HG03066 (cell line): Measurements from ENCODE around the gene RAD52.
A peak's percentile ranks its signal among the peaks of the same experiment; 100 is the strongest.

Source experiments
- ATAC-seq: cut with Tn5 transposase; IDR thresholded peaks from one replicate; pipeline ENCODE4 v1.9.1; 2021; ENCODE audit warnings: low read depth; ENCODE audit not compliant: unreplicated experiment

The RAD52 gene

DNA sequence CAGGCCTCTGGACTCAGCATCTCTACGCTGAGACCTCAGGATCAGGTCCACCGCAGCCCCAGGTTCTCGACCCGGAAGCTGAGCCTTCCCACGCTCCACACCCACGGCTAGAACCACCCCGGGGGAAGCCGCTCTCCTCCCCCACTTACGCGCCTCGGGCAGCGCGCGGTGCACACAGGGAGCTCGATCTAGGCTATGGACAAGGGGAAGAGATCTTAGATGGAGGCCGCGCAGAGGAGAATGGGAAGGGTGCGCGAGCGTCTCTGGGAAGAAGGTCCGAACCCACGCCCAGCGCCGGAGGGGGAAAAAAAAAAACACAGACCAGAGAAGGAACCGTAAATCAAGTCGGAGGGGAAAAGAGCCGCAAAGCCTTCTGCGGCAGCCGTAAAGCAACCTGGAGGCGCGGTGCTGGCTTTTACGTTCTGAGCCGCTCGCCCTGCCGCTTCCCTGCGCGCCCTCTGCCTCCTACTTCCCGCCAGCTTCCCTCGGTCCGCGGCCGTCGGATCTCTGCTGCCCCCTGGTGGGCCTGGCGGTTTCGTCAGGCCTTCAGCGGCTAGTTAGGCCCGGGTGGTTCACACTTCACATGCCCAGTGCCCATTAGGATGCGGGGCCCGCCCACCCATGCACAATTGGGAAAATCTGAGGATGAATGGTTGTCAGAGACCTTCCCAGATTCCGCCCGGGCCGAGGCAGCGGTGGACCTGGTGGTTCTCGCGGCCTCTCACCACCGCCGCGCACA lies at the start of gene RAD52:
Gene RAD52 (minus strand): TSS at position 242 of the 739 bp plus-strand sequence. CDS start 16,636 bp downstream, outside the sequence.
- peak; percentile 71 for ATAC-seq

DNA sequence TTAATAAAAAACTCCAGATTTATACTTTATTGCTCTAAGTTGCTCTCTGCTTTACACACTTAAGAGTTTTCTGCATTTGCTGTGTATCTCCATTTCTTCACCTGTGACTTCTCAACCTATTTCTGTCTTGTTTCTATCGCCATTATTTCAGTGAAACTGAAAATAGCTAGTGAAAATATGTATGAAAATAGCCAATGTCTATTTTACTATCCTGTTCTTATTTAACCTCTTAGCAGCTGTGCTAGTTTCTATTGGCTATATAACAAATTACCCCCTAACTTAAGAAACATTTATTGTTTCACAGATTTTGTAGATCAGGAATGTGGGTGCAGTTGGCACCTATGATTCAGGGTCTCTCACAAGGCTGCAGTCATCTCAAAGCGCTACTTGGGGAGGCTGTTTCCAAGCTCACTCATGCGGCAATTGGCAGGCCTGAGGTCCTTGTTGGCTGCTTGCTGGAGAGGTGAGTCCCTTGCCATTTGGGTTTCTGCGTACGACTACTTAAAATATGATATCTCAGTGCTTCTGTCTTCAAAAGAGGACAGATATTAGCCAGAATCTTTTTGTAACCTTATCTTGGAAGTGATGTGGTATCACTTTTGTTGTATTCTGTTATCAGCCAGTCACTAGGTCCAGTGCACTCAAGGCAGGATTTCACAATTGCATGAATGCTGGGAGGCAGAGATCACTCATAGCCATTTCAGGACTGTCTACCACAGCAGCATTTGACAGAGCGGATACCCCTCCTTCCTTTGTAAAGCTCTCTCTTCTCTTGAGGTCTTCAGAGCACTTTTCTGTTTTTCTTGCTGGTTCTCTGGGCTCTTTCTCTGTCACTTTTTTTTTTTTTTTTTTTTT lies 48.8 kb upstream of the RAD52 start:
- no peak for ATAC-seq

DNA sequence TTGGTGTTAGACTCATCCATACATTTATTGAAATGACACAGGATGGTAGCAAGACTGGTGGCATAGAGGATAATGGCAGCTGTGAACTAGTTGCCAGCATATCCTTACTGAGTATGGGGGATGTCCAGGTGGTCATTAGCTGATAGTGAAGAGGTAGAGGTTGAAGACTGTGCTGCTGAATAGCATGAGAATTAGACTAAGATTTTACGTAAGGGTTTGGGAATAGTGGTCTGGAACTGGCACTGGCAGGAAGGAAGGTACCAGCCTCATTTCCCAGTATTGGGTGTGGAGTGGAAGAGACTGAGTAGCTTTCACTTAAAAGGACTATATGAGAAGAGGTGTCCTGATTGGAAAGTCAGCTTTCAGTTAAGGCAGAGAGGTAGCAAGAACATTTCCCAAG lies 48.0 kb upstream of the RAD52 start:
- ATAC-seq: no peak

DNA sequence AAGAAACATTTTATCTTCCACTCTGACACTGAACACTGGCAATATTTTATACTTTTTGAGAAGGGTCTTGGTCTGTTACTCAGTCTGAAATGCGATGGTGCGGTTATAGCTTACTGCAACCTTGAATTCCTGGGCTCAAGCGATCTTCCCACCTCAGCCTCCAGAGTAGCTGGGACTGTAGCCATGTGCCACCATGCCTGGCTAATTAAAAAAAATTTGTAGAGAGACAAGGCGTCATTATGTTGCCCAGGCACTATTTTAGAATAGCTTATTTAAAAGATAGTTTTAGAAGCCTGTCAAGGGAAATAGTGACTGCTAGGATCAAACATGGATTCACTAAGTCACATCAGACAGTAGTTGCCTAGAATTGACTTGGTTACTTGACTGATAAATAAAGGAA lies 47.4 kb upstream of the RAD52 start:
- ATAC-seq: no peak

DNA sequence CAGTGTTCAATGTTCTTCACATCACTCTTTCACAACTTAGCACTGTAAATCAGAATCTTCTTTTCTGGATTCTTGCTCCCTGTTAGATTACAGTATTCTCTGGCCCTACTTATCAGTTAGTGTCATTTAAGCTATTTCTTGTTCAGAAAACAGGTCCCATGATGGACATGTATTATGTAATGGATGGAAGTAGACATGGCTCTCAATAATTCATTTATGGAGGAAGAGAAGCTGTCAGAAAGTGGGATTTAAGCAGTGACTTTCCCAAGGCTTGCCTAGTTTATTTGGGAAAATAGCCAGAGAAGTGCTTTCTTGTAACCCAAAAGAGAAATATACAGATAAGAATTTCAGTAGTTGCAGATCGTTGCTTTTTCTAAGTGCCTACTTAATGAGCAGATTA lies 43.2 kb upstream of the RAD52 start:
- no peak for ATAC-seq

DNA sequence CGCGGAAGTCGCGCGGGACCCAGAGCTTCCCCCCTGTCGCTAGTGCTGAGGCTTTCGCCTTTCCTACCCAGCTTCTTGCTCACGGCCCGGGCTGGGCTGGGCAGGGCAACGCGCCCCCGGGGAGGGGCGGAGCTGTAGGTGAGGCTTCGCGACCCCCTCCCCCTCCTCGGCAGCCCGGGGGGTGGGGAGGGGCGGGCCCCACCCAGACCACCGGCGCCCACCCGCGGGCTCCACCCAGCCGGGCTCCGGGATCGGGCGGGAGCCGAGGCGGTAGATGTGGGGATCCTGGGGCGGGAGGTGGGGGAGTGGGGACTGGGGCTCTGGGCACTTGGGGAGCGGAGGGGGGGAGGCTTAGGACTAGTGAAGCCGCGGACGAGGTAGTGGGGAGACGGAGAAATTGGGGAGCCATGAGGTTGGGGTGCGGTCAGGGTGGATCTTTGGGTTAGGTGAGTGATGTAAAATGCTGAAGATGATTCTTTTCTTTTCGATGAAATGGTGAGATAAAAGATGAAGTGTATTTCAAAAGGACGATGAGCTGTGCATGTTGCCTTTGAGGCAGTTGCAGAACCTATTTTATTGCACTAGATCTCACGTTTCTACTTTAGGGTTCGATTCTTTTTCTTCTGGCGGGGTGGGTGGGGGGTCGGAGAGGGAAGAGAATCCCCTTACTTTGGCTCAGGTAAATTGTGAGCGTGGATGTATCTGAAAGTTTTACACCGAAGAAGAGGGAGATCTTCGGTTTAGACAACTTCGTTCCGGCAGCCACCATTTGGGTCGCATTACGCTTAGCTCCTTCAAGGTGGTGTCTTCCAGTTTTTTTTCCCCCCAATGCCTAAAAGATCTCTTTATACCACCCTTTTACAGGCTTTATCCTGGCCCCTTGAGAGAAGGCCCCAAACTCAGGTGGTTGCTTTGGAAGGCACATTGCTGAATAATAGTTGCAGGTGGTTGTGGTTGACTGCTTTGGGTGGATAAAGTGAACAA lies 42.1 kb upstream of the RAD52 start:
- ATAC-seq: no peak

DNA sequence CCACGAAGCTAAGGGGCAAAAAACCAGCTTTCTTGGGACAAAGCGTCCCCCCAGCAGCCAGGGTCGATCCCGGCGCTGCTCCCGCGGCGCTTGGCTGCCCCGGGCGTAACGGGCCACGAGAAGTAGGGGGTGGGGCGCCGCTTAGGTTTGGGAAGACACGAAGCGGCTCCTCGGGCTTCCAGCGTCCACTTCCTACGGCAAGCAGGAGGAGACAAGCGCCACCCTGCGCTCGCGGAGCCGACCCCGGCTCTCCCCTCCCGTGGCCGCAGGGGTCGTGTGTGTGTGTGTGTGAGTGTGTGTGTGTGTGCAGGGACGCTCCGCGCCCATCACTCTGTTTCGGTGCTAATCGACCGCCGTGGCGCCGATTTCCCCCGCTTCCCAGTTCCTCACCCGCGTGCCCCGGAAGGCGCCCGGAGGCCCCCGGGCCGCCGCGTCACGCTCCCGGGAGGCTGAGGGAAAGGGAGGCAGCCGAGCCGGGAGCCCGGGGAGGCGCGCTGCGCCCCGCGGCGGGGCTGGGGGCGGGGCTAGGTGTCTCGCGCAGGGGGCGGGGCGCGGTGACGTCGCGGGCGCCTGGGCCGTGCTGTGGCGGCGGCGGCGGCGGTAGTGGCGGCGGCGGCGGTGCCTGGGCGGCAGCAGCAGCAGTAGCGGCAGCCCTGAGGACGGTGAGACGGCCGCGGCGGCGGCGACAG lies 41.3 kb upstream of the RAD52 start, which contains the start of gene ERC1:
Gene ERC1 (plus strand): TSS at position 563 of the 689 bp plus-strand sequence. CDS start 36,681 bp downstream, outside the sequence.
- ATAC-seq: peak; percentile 87

DNA sequence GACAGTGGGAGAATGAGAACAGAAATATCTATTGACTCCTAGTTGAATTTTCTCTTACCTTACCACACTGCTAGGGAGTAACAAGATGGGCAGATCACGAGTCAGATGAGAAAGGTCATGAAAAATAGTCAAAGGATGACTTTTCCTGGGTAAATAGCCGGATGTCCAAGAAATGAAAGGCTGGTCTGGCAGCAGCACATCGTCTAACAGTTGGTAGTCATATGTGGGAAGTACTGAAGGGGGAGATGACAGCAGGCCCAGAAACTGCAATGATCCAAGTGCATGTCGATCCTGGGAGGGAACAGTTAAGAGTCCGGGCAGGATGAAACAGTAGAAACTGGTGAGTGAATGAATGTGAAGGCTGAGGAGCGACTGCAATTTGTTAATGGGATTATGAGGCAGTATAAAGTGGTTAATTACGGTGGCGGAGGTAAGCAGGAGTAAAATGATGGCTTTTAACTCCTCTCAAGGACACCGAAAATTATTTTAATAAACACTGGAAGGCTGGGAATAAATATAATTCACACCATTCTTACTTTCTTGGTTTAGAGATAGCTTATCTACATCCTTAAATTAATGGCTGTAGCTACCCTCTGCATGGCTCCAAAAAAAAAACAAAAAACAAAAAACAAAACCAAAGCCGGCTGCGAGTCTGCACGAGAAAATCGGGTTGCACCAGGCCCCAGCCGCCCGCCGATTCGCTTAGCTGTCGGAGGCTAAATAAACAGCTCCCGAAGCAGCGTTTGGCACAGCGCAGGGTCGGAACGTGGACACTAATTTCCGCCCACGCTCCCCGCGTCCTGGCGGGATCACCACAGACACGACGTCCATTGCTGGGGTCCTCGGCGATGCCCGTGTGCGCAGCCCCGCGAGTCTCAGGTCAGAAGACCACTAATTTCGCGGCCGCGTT lies 40.5 kb upstream of the RAD52 start:
- ATAC-seq: no peak

DNA sequence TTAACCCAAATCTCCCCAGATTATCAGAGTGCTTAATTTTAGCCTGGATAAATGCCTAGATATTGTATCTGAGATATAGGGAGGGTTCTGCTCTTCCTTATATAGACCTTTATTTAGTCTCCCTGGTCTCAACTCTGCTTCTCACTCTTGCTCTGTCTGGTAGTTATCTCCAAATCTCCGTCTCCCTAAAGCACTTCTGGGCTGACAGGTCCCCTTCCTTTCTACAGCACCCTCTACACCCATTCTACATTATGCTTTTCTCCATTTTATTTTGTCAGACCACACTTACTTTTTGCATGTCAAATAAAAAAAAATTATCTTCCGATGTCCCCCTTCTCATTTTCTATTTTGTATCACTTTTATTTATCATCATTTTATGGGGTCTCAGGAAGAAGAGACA lies 39.6 kb upstream of the RAD52 start:
- ATAC-seq: no peak

DNA sequence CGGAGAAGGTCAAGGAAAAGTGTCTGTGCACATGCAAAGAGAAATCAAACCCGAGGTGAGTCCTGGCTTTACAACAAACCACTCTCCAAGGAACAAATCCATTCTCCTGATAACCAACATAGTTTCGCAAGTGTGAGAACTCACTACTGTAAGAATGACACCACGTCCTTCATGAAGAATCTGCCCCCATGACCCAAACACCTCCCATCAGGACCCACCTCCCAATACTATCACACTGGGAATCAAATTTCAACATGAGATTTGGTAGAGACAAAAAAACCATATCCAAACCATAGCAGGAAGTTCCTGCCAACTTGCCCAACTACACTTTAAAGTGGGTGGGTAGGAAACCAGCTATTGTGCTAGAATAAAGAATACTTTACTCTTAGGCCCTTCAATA lies 39.2 kb upstream of the RAD52 start:
- ATAC-seq: no peak

DNA sequence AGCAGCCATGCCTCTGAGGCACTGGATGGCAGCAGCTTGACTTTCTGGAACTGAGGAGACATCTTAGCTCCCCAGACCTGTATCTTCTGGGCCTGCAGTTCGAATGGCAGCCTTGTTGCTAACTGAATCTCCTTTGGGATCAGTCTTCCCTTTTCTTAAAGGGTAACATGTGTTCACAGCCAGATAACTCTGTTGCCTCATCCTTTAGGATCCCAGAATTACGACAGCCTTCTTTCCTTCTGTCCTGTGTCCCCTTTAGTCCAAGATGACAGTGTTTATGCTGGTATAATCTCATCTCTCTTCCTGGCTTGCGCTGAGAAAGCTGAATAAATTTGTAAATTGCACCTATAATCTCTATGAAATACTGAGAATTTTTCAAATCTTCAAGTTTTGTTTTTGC lies 32.5 kb upstream of the RAD52 start:
- ATAC-seq: no peak

DNA sequence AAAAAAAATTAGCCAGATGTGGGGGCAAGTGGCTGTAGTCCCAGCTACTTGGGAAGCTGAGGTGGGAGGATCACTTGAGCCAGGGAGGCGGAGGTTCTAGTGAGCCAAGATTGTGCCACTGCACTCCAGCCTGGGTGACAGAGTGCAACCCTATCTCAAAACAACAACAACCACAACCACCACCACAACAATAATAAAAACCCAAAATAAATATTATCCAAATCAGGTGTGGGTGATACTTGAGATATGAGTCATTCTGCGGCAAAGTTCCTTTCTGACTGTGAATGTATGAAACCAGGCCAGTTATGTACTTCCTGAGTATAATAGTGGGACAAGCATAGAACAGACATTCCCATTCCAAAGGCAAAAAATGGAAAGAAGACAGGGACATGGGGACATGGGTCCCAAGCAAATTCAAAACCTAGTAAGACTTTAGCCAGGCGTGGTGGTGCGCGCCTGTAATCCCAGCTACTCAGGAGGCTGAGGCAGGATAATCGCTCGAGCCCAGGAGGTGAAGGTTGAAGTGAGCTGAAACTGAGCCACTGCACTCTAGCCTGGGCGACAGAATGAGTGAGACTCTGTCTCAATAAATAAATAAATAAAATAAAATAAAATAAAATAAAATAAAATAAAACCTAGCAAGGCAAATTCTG lies 31.8 kb upstream of the RAD52 start:
- ATAC-seq: no peak

DNA sequence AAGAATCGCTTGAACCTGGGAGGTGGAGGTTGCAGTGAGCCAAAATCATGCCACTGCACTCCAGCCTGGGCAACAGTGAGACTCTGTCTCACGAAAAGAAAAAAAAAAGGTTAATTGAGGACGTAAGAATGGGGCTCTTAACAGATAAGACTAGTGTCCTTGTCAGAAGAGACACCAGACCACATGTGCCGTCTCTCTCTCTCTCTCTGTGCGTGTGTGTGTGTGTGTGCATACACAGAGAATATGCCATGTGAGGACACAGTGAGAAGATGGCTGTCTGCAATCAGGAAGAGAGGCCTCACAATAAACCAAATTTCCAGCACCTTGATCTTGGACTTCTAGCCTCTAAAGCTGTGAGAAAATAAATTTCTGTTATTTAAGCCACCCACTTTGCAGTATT lies 29.9 kb upstream of the RAD52 start:
- ATAC-seq: no peak

DNA sequence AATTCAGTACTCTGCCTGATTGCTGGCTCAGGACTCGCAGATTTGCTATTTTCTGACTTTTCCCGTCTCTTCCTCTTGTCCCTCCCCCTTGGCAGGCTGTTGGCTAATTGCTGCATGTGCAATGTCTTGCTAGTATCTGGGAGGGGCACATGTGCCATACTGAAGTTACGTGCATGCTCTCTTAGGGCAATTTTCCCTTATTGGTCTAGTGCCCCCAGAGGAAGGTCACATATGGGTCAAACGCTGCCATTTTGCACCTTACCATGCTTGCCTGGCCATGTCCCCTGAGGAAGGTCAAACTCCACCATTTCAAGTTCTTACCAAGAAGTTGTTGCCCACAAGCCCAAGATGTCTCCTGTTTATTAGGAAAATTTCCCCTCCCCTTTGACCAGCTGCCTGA lies 27.7 kb upstream of the RAD52 start:
- ATAC-seq: no peak

DNA sequence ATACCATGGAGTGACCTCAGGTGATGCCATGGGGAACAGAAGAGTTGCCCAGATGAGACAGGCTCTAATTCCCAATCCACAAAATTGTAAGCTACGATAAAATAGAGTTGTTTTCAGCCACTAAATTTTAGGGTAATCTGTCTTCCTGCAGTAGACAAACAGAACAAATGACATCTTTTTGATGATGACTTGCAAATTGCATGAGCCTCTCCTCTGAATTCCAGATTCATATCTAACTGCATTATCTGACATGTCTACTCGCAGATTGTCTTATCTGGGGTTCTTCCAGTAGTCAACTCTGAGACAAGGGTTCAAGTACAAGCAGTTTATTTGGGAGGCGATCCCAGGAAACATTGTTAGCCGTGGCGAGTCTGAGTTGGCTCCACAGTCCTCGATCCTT lies 27.1 kb upstream of the RAD52 start:
- no peak for ATAC-seq

DNA sequence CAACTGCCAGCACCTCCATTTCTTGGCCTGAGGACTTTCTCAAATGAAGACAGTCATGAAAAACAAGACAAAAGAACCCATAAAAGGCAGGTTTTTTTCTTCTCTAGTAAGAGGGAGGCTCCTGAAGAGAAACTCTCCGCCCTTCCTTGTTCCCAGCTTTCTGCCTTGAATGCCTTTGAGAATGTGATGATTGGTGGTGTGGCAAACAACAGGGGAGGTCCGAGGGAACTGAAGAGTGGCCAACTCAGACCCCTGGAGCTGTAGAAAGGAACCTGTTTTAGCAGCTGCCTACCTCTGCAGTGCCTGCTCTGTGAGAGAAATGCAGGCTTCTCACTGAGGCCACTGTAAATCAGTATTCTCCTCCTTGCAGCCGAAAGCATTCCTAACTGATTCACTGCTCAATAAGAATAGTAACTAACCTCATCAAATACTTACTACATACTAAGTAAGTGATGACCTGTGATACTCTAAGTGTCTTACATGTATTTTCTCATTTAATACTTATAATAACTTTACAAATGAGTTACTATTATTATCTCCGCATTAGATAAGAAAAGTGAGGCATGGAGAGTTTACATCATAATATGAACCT lies 24.9 kb upstream of the RAD52 start:
- no peak for ATAC-seq

DNA sequence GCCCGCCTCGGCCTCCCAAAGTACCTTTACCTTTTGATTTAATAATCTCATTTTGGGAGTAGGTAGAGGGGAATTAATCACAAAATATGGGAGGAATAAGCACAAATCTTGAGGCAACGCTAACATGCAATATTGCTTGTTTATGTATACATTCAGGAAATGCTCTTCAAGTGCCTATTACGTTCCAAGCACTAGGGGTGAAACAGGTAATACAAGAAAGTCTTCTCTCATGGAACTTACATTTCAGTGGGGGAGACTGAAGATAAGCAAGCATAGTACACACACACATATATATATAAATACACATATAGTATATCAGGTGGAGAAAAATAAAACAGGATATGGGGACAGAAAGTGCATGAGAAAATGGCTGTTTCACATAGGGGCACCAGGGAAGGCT lies 22.5 kb upstream of the RAD52 start:
- no peak for ATAC-seq

DNA sequence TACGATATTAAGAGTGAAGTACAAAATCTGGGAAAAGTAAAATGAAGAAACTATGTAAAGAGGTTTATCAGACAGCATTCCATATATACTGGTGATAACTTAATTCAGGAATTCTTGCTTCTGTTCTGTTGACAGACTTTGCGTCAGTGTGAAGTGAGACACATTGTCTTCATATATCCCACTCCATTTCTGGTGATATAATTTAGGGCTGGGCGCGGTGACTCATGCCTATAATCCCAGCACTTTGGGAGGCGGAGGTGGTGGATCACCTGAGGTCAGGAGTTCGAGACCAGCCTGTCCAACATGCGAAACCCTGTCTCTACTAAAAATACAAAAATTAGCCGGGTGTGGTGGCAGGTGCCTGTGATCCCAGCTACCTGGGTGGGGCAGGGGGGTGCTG lies 20.3 kb upstream of the RAD52 start:
- no peak for ATAC-seq
